Stimulated activated CD8-positive, alpha-beta memory T cell treated with anti-CD3 and anti-CD28 coated beads, Interleukin-7, amount 100 ng/mL, for 4 hours (primary cell): ENCODE measurements around the gene IL1R1.
"Not testable (repeated sequence)": the region's sequence is repeated elsewhere in the genome, so short reads cannot be mapped to it uniquely, and the experiment has no call there.

Source experiments
- DNase-seq, 2 donors: peaks; one replicate each; pipeline ENCODE4 v3.0.0-alpha.2; 2020; ENCODE audit warnings: low read depth in 2 of 2

IL1R1 gene

GRCh38 chr2:102110596-102111334 is 31.8 kb upstream of the IL1R1 start:
- DNase-seq = no peak

- DNase-seq = no peak
These were observed 30.7 kb upstream of the IL1R1 start for GRCh38 chr2:102111823-102112222.

- DNase-seq = no peak
These were observed 30.3 kb upstream of the IL1R1 start for GRCh38 chr2:102112271-102112670.

- no peak for DNase-seq
These were observed 29.6 kb upstream of the IL1R1 start for GRCh38 chr2:102112692-102113665.

GRCh38 chr2:102114290-102114721 is 28.2 kb upstream of the IL1R1 start:
- no peak for DNase-seq

GRCh38 chr2:102114851-102115497 is 27.6 kb upstream of the IL1R1 start:
- no peak for DNase-seq

- DNase-seq = no peak
These were observed 25.7 kb upstream of the IL1R1 start for GRCh38 chr2:102116630-102117471.

GRCh38 chr2:102117472-102117858 is 25.1 kb upstream of the IL1R1 start:
- DNase-seq = no peak

GRCh38 chr2:102119255-102119654 is 23.3 kb upstream of the IL1R1 start:
- DNase-seq = no peak

GRCh38 chr2:102120261-102120660 is 22.3 kb upstream of the IL1R1 start:
- DNase-seq = no peak

- DNase-seq = no peak
These were observed 21.8 kb upstream of the IL1R1 start for GRCh38 chr2:102120701-102121159.

- no peak for DNase-seq
These were observed 20.4 kb upstream of the IL1R1 start for GRCh38 chr2:102122115-102122514.

GRCh38 chr2:102122909-102123308 is 19.6 kb upstream of the IL1R1 start:
- DNase-seq = no peak

- not testable (repeated sequence) for DNase-seq
These were observed 18.1 kb upstream of the IL1R1 start for GRCh38 chr2:102124421-102124820.

GRCh38 chr2:102126169-102126568 is 16.4 kb upstream of the IL1R1 start:
- DNase-seq = no peak

GRCh38 chr2:102126660-102127059 is 15.9 kb upstream of the IL1R1 start:
- no peak for DNase-seq

GRCh38 chr2:102129082-102129481 is 13.5 kb upstream of the IL1R1 start:
- no peak for DNase-seq

GRCh38 chr2:102129951-102130646 is 12.4 kb upstream of the IL1R1 start:
- no peak for DNase-seq

- no peak for DNase-seq
These were observed 11.9 kb upstream of the IL1R1 start for GRCh38 chr2:102130647-102130991.

- DNase-seq = no peak
These were observed 11.0 kb upstream of the IL1R1 start for GRCh38 chr2:102131564-102131963.

- no peak for DNase-seq
These were observed 5.4 kb upstream of the IL1R1 start for GRCh38 chr2:102137138-102137537.
